GM12878 (cell line): ENCODE measurements around the gene LIN52. TPM values are rescaled to one million over a fixed set of nuclear protein-coding genes. Genes with fewer than 3 reads are reported as not detected.

Experiments
- ATAC-seq: fragments of 200-7000 bp; cut with Tn5 transposase; 3 replicates; pipeline ENCODE4 v1.9.1; 2020; ENCODE audit warnings: mild to moderate bottlenecking, moderate library complexity
- BruUV-seq: library from RNA; stranded (reverse); fragments of 400-500 nt; replicated peaks from 2 replicates; lab custom pipeline; 2021; lab: Mats Ljungman, UMichigan
- CTCF ChIA-PET: fragments of 300-600 bp; sonication (Branson Sonifier 250); formaldehyde crosslinking; extraction: SDS; loops from one replicate; lab custom pipeline; 2021; ENCODE audit warnings: inconsistent platforms; lab: Yijun Ruan, JAX
- POLR2A ChIA-PET: fragments of 350-600 bp; formaldehyde crosslinking; extraction: SDS; loops from one replicate; lab custom pipeline; 2021; ENCODE audit warnings: inconsistent platforms; lab: Charles Lee
- RAD21 ChIA-PET: fragments of 300-600 bp; sonication (Branson Sonifier 250); formaldehyde crosslinking; loops from one replicate; lab custom pipeline; 2023; ENCODE audit warnings: antibody characterized with exemption; ENCODE audit not compliant: unreplicated experiment; lab: Charles Lee
- SMC1A ChIA-PET: fragments of 300-600 bp; sonication (Branson Sonifier 250); formaldehyde crosslinking; loops from one replicate; lab custom pipeline; 2023; ENCODE audit not compliant: unreplicated experiment, uncharacterized antibody; lab: Charles Lee
- DNase-seq: peaks from one replicate; pipeline ENCODE4 v3.0.0-alpha.2; 2011; ENCODE audit warnings: low read depth, low spot score
- FAIRE-seq: peaks from 3 replicates; lab custom pipeline; 2011; peaks lifted over from hg19 to GRCh38; lab: Jason Lieb, UNC
- H2AFZ ChIP-seq: 2 replicates; pipeline ENCODE4 v1.6.0; 2011; ENCODE audit warnings: low read depth, low read length, control low read depth; ENCODE audit not compliant: control insufficient read depth
- H3K27ac ChIP-seq: 2 replicates; pipeline ENCODE4 v1.5.1; 2011; ENCODE audit warnings: control low read depth; ENCODE audit not compliant: control insufficient read depth, insufficient read depth
- H3K27me3 ChIP-seq, 2 experiments: replicated peaks in 1 of 2; 2 replicates each; pipeline versions ENCODE4 v1.6.0 to v1.6.1; 2011; ENCODE audit warnings: low read length in 1 of 2; ENCODE audit not compliant: control insufficient read depth in 2 of 2, insufficient read depth in 2 of 2
- H3K36me3 ChIP-seq, 2 experiments: 2 replicates each; pipeline ENCODE4 v1.5.1; 2011; ENCODE audit warnings: low read length in 1 of 2; ENCODE audit not compliant: control insufficient read depth in 2 of 2, insufficient read depth in 2 of 2
- H3K4me1 ChIP-seq: 2 replicates; pipeline ENCODE4 v1.6.1; 2011; ENCODE audit warnings: mild to moderate bottlenecking, low read length, moderate library complexity, mixed read lengths; ENCODE audit not compliant: control insufficient read depth, insufficient read depth
- H3K4me2 ChIP-seq: 2 replicates; pipeline ENCODE4 v1.6.0; 2011; ENCODE audit warnings: control low read depth; ENCODE audit not compliant: control insufficient read depth, insufficient read depth
- H3K4me3 ChIP-seq: fragments of 200-600 bp; sonication (generic); 2 replicates; pipeline ENCODE4 v1.5.1; 2016
- H3K79me2 ChIP-seq: 2 replicates; pipeline ENCODE4 v1.6.0; 2011; ENCODE audit warnings: low read length; ENCODE audit not compliant: control insufficient read depth, insufficient read depth
- H3K9ac ChIP-seq: 2 replicates; pipeline ENCODE4 v1.8.0; 2011; ENCODE audit warnings: low read length, control low read depth, mixed read lengths; ENCODE audit not compliant: control insufficient read depth, insufficient read depth
- H3K9me3 ChIP-seq: replicated peaks from 3 replicates; pipeline ENCODE4 v1.5.1; 2011; ENCODE audit warnings: mild to moderate bottlenecking, low read length; ENCODE audit not compliant: control insufficient read depth, insufficient read depth
- H4K20me1 ChIP-seq: 2 replicates; pipeline ENCODE4 v1.6.0; 2011; ENCODE audit not compliant: control insufficient read depth, insufficient read depth
- ATF7 ChIP-seq: fragments of 450-650 bp; IDR thresholded peaks from 2 replicates; pipeline ENCODE4 v1.6.1; 2016; ENCODE audit warnings: low read depth, mild to moderate bottlenecking
- CEBPB ChIP-seq, 2 experiments: fragments of 150-350 bp in 1 of 2; IDR thresholded peaks; 2 replicates each; pipeline ENCODE4 v1.6.1; 2012 to 2014; ENCODE audit warnings: low read depth in 2 of 2, low read length in 2 of 2, borderline replicate concordance in 1 of 2, inconsistent platforms in 1 of 2
- JUND ChIP-seq: IDR thresholded peaks from 2 replicates; pipeline ENCODE4 v1.6.1; 2012; ENCODE audit warnings: low read depth, mild to moderate bottlenecking, low read length, improper control_type of control experiment, moderate library complexity
- RUNX3 ChIP-seq: IDR thresholded peaks from 2 replicates; pipeline ENCODE4 v1.6.1; 2012; ENCODE audit warnings: low read length, inconsistent platforms
- SPI1 ChIP-seq: IDR thresholded peaks from 2 replicates; pipeline ENCODE4 v1.6.1; 2011; ENCODE audit warnings: low read depth, mild to moderate bottlenecking, low read length, moderate library complexity, borderline replicate concordance; ENCODE audit not compliant: insufficient read depth
- WGBS: methylation state at CpG from one replicate; pipeline ENCODE4 v1.1.6; 2016; ENCODE audit warnings: low lambda C conversion rate; ENCODE audit not compliant: insufficient replicate concordance, insufficient coverage; ENCODE audit errors: missing lambda C conversion rate; 5-methylcytosine and 5-hydroxymethylcytosine counted together
- in situ Hi-C: fragments of 300-500 bp; cut with MboI; formaldehyde crosslinking; loops from 9 replicates; pipeline ENCODE4 v1.14.3; 2018; ENCODE audit warnings: mixed read lengths
- intact Hi-C: fragments of 100-400 bp; cut with micrococcal nuclease; formaldehyde crosslinking; loops from one replicate; pipeline ENCODE4 v1.14.2; 2022; ENCODE audit not compliant: unreplicated experiment
- polyA plus RNA-seq, 11 experiments: library from polyadenylated mRNA; depleted of rRNA in 4 of 11; unstranded in 6 of 11; stranded (reverse) in 5 of 11; fragments of >200 nt; fragmentation: Nextera tagmentation in 4 of 11; fragmentation: Illumina TruSeq in 1 of 11; extraction: Ambion mirVana in 4 of 11; extraction: Trizol in 1 of 11; gene quantifications; 1 replicate in 1 of 11; 2 replicates in 10 of 11; pipeline versions ENCODE4 v1.2.1 to v1.2.3, GENCODE V29; 2011 to 2016; ENCODE audit warnings: inconsistent platforms in 2 of 11, missing spikeins in 2 of 11, low read depth in 1 of 11
- total RNA-seq, 4 experiments: library from RNA; depleted of rRNA in 3 of 4; stranded (reverse); fragments of >200 nt in 3 of 4; fragmentation: Illumina TruSeq in 1 of 4; extraction: Trizol in 1 of 4; gene quantifications; 2 replicates each; pipeline versions ENCODE4 v1.2.1 to v1.2.3, GENCODE V29; 2013 to 2021

LIN52 gene
- total and polyA plus RNA-seq, 10 of the 15 experiments (the other 5 are each of a cell fraction or from before 2014, with no cell fraction given): 13.3 to 30.9 (median 19.9) TPM

DNA sequence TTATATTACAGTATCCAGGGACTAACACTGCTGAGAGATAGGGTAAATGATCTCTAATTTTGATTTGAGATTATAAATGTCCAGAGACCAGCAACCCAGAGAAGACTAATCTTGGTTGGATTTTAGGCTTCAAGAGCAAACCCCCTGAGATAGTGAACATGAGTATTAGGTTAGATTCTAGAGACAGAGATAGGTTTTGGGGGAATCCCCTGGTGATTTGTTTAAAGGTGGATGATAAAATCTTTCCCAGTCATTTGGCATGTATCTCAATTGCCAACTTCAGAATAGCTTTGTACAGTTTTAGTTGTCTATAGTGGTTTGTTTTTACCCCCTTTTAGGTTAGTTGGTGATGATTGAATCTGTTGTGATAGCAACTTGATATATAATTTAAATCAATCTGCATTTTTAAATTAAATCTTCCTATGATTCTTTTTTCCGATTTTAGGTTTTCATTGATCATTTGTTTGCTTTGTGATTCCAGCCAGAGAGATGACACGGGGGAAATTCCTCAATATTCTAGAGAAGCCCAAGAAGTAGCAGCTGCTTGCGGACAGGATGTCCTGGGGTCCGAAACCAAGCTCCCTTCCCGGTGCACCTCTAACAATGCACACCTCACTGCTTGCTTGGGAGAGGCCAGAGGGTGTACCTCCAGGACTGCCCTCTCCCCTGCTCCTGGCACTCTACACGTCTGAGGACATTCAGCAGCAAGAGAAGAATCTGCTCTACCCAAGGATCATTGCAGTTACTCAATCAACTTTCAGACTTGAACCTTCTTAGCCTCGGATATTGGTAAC is 113.9 kb downstream of the LIN52 start (continued):
- TF ChIP-seq CEBPB (IDR thresholded peaks at IDR 0.05; ENCODE audit: borderline replicate concordance in 1 of 2, low read depth in 2 of 2, low read length in 2 of 2) (no peak), JUND (no peak)

DNA sequence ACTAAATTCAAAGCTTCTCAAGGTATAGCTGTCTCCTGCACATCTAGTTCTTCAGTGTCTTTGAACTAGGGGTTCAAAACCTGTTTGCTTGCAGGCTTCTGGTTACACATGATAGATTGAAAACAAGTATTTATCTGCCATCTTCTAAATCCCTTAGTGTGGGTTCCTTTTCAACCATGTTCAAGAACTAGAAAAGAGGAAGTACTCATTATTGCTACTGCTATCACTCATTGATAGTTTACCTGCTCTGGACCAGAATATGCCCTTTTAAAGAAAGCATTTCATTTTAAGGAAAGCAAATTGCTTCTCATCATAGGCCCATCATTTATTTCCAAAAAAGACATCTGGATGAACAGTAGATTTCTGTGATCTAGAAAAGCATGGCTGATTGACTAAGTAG is 117.4 kb downstream of the LIN52 start:
- no peaks in the 10 kb centered on the region for H4K20me1 ChIP-seq
- ChIA-PET POLR2A (no interaction called here), RAD21 (no interaction called here), CTCF (interaction anchor here (1.2 kb wide), 2 partner anchors 8 to 17 kb away, joined by 3 to 4 read pairs; no protein-coding TSS in a partner anchor), SMC1A (interaction anchor here (1.4 kb wide), 1 partner anchor 9 kb away, joined by 3 read pairs; no protein-coding TSS in a partner anchor)
- no TSS peak for BruUV-seq
- H3K9ac ChIP-seq: no peak overlapping the region
- DNase-seq (no peak), ATAC-seq (peak; percentile 55), FAIRE-seq (no peak)
- no peak overlapping the region for H3K4me2 ChIP-seq
- no peaks in the 10 kb centered on the region for H3K9me3 ChIP-seq
- H3K79me2 ChIP-seq: no peaks in the 10 kb centered on the region
- no peak overlapping the region for H2AFZ ChIP-seq
- H3K36me3 ChIP-seq: peaks cover 3 to 12% of the 10 kb centered on the region in 2 experiments
- TF ChIP-seq RUNX3 (no peak), SPI1 (peak; percentile 59; the same call in 1 of the 2 replicates)
- intact Hi-C loops (no loop called here), in situ Hi-C loops (no loop called here)
- no peaks in the 10 kb centered on the region for H3K27me3 ChIP-seq
- H3K27ac ChIP-seq: no peak overlapping the region
- H3K4me3 ChIP-seq: no peak overlapping the region
- H3K4me1 ChIP-seq: no peaks in the 10 kb centered on the region

DNA sequence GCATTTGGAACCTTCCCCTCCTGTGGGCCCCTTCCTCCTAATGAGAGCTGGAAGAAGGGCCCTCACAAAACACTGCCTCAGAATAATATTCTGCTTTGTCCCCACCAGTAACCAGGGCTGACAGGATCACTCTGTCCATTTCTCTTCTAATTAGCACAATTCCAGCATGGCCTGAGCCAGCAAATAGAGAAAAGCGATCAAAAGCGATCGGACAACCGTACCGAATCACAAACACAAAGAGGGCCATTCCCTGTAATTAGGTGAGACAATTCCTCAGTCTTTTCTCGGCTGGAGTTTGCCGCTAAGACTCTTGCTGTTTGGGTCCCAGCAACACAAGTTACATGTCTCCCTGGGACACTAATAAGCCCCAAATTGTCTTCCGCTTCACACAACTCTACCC is 118.9 kb downstream of the LIN52 start:
- no peak for DNase-seq
- peaks cover 3 to 12% of the 10 kb centered on the region in 2 experiments for H3K36me3 ChIP-seq
- in situ Hi-C loops: no loop called here
- H3K79me2 ChIP-seq: no peaks in the 10 kb centered on the region
- H2AFZ ChIP-seq: no peak overlapping the region
- ChIA-PET CTCF (no interaction called here), RAD21 (no interaction called here), SMC1A (no interaction called here)
- no peak for FAIRE-seq
- no TSS peak for BruUV-seq
- no peaks in the 10 kb centered on the region for H3K4me1 ChIP-seq
- H3K27ac ChIP-seq: no peak overlapping the region
- no peak for TF ChIP-seq ATF7
- TF ChIP-seq, all 136 proteins: peak for 0
- no peak for ATAC-seq
- intact Hi-C loops: no loop called here
- H3K9me3 ChIP-seq: no peaks in the 10 kb centered on the region
- 97% methylated on average over 8 of the region's 8 CpGs for WGBS
- H4K20me1 ChIP-seq: no peaks in the 10 kb centered on the region
- H3K27me3 ChIP-seq: no peaks in the 10 kb centered on the region
- H3K4me2 ChIP-seq: no peak overlapping the region
- H3K4me3 ChIP-seq: no peak overlapping the region
- H3K9ac ChIP-seq: no peak overlapping the region
- POLR2A ChIA-PET: no interaction called here
